GM23248 (cell line): ENCODE measurements around the gene SERINC1.

Source experiments
- EZH2 ChIP-seq: fragments of 200-600 bp; sonication (generic); IDR thresholded peaks from 2 replicates; pipeline ENCODE4 v1.6.1; 2018; ENCODE audit warnings: antibody characterized with exemption, mild to moderate bottlenecking; ENCODE audit not compliant: insufficient read depth, poor library complexity, severe bottlenecking
- EZH2phosphoT487 ChIP-seq: fragments of 200-600 bp; sonication (generic); IDR thresholded peaks from 2 replicates; pipeline ENCODE4 v1.6.1; 2018; ENCODE audit warnings: antibody characterized with exemption, moderate library complexity, mild to moderate bottlenecking, low read depth; ENCODE audit not compliant: insufficient read depth

DNA sequence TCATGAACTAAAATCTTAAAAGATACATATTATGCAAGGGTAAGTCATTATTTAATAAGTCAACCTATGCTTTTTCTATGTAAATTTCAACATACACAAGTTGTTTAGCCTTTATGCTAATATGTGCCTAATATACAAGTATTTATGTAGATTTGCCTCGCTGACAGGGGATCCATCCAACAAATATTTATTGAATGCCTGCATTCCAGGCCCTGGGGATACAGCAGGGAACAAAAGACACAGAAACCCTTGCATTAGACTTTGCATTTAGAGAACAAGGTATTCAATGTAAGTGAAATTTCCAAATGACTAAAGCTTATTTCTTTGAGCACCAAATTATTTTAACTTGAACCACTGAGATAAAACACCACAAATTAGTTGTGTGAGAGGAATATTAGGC, 19.1 kb downstream of the SERINC1 start:
- no peak for TF ChIP-seq EZH2
- TF ChIP-seq EZH2phosphoT487 = no peak
